HG02610 (cell line): Measurements from ENCODE around the gene PIK3R5.

Experiments
- ATAC-seq: cut with Tn5 transposase; IDR thresholded peaks from one replicate; pipeline ENCODE4 v1.9.1; 2021; ENCODE audit warnings: mild to moderate bottlenecking, moderate library complexity; ENCODE audit not compliant: unreplicated experiment

PIK3R5 gene

GRCh38 chr17:8838551-8839095 lies 126.9 kb downstream of the PIK3R5 start:
- no peak for ATAC-seq

GRCh38 chr17:8837563-8838075 lies 127.9 kb downstream of the PIK3R5 start:
- ATAC-seq, result no peak

- no peak for ATAC-seq
These were observed 128.5 kb downstream of the PIK3R5 start for GRCh38 chr17:8836821-8837562.

DNA sequence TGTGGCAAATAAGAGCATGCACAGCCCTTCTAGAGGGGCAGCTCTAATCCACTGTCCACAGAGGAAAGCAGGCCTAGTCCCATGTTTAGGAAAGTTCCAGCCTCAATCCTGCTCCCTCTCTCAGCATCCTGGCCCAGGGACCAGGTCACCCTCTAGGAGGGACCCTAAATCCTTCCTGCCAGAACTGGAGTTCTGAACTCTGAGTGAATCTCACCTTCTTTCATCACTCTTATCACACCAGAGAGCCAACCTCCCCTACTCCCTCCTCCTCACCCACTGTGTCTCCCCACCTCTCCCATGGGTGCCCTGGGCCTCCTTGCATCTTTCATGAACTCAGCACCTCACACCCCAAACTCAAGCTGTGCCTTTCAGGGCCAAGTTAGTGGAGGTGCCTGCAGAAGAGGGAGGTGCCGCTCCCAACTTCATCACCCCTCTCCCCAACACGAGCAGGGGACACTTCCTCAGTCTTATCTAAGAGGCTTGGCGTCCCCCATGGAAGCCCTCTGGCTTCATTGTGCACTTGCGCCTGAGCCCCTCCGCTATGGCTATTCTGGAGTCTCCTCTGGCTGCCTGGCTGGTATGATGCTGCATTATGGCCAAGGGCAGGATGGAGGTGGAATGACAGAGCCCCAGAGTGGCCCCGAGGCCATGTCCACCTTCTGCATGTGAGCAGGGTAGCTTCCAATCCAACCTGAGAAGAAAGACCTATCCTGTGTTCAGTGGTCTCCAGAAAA lies 129.7 kb downstream of the PIK3R5 start:
- ATAC-seq, result no peak

GRCh38 chr17:8835106-8835505 lies 130.4 kb downstream of the PIK3R5 start:
- no peak for ATAC-seq

DNA sequence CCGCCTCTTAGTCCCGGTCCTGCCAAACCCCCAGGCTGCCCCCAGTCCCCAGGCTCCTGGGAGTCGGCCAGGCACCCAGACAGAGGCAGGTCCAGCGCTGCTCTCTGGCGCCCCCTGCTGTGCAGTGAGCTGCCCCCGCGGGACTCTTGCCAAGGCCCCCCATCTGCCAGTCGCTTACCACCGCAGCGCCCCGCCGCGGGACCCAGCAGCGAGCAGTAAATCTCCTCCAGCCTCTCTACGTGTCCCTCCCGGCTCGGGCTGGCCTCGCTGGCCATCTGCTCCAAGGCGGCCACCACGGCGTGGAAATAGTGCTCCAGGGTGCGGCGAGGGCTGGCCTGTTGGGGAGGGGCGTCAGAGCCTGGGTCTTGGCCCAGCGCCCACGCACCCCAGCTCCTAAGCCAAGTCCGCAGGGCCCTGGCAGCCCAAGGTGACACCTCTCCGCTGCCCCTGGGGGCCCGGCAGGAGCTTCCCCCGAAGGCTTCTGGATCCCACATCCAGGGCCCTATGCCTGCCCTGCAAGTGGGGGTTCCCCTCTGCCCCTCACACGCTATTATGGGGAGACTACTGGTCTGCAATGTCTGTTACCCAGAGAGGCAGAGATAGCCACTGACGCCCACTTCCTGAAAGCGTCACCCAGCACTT lies 132.7 kb downstream of the PIK3R5 start:
- no peak for ATAC-seq

GRCh38 chr17:8831234-8831849 lies 134.2 kb downstream of the PIK3R5 start:
- ATAC-seq, result no peak

DNA sequence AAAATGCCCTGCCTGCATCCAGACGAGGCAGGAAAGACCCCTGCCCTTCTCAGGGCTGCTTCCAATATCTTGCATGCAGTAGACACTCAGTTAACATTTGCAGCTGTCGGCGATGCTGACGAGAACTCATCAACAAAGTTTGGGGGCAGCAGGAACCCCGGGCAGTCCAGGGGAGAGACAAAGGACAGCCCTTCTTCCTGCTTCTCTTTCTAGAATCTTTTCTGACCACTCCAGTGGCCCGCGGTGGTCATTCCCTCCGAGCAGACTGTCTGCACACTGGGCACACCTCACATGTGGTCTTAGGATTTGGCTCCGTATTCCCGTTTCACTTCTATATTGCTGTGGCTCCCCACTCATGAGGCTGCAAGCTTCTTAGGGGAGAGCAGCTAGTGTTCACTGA lies 135.4 kb downstream of the PIK3R5 start:
- ATAC-seq, result no peak

- ATAC-seq, result no peak
These were observed 136.2 kb downstream of the PIK3R5 start for GRCh38 chr17:8829036-8829941.
